ENCODE measurements around the gene ERP29.

Gene ERP29

GRCh38 chr12:112022241-112023016 is 9.2 kb downstream of the ERP29 start:
- no peak for TF ChIP-seq CTCF (IDR thresholded peaks at IDR 0.05; ENCODE audit: borderline replicate concordance, insufficient read depth, low read depth, low read length)
- H3K4me3 ChIP-seq (ENCODE audit: low read depth, low read length): no peak overlapping the region

- no peak for TF ChIP-seq CTCF (IDR thresholded peaks at IDR 0.05; ENCODE audit: borderline replicate concordance, insufficient read depth, low read depth, low read length)
- H3K4me3 ChIP-seq (ENCODE audit: low read depth, low read length): no peak overlapping the region
These were observed 10.7 kb downstream of the ERP29 start for GRCh38 chr12:112023759-112024396.

- no peak overlapping the region for H3K4me3 ChIP-seq (ENCODE audit: low read depth, low read length)
- no peak for TF ChIP-seq CTCF (IDR thresholded peaks at IDR 0.05; ENCODE audit: borderline replicate concordance, insufficient read depth, low read depth, low read length)
These were observed 12.7 kb downstream of the ERP29 start for GRCh38 chr12:112025808-112026375.

- TF ChIP-seq CTCF (IDR thresholded peaks at IDR 0.05; ENCODE audit: borderline replicate concordance, insufficient read depth, low read depth, low read length): no peak
- H3K4me3 ChIP-seq (ENCODE audit: low read depth, low read length): no peak overlapping the region
These were observed 16.1 kb downstream of the ERP29 start for GRCh38 chr12:112029301-112029700.

- TF ChIP-seq CTCF (IDR thresholded peaks at IDR 0.05; ENCODE audit: borderline replicate concordance, insufficient read depth, low read depth, low read length): no peak
- no peak overlapping the region for H3K4me3 ChIP-seq (ENCODE audit: low read depth, low read length)
These were observed 18.2 kb downstream of the ERP29 start for GRCh38 chr12:112031472-112031871.

GRCh38 chr12:112032292-112032691 is 19.1 kb downstream of the ERP29 start:
- no peak for TF ChIP-seq CTCF (IDR thresholded peaks at IDR 0.05; ENCODE audit: borderline replicate concordance, insufficient read depth, low read depth, low read length)
- no peak overlapping the region for H3K4me3 ChIP-seq (ENCODE audit: low read depth, low read length)

All from GM12875 (cell line).